Vagina (tissue), 2 donors: Measurements from ENCODE around the gene AFF3.

Source experiments
- POLR2A ChIP-seq, 2 donors: fragments of 450-650 bp; IDR thresholded peaks; one replicate each; pipeline ENCODE4 v1.6.1; 2017; ENCODE audit warnings: antibody characterized with exemption in 2 of 2, mild to moderate bottlenecking in 2 of 2, moderate library complexity in 2 of 2
- POLR2AphosphoS5 ChIP-seq, 2 donors: sonication (generic); formaldehyde crosslinking; IDR thresholded peaks; one replicate each; pipeline ENCODE4 v1.9.0; 2017; ENCODE audit warnings: antibody characterized with exemption in 2 of 2, mild to moderate bottlenecking in 2 of 2, low read depth in 1 of 2; ENCODE audit not compliant: insufficient read depth in 1 of 2
- TF ChIP-seq, protein P1 (sequence below), 3 experiments: fragments of 450-650 bp in 2 of 3; fragments of 200-600 bp in 1 of 3; sonication (generic) in 1 of 3; IDR thresholded peaks; one replicate each; pipeline ENCODE4 v1.5.1; 2017 to 2019; ENCODE audit warnings: antibody characterized with exemption in 3 of 3, mild to moderate bottlenecking in 2 of 3, moderate library complexity in 2 of 3

DNA sequence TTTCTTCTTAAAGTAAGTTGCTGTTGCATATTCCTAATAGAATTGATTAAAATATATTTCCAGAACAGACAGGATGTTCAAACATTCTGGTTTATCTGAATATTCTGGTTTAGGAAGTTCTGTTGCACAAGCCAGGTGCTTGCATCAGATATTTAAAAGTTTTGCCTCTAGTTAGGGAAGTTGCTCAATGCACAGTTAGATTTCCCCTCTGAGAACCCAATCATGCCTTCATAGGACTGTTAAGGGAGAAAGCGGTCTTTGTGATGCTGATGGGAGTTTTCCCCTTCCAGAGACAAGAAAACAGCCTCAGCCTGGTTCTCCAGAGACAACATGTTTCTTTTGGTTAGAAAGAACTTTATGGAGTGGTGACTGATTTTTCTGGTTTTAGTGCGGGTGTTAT lies 587.0 kb downstream of the AFF3 start:
- TF ChIP-seq POLR2A (IDR thresholded peaks at IDR 0.05): no peak
- TF ChIP-seq, protein P1, sequence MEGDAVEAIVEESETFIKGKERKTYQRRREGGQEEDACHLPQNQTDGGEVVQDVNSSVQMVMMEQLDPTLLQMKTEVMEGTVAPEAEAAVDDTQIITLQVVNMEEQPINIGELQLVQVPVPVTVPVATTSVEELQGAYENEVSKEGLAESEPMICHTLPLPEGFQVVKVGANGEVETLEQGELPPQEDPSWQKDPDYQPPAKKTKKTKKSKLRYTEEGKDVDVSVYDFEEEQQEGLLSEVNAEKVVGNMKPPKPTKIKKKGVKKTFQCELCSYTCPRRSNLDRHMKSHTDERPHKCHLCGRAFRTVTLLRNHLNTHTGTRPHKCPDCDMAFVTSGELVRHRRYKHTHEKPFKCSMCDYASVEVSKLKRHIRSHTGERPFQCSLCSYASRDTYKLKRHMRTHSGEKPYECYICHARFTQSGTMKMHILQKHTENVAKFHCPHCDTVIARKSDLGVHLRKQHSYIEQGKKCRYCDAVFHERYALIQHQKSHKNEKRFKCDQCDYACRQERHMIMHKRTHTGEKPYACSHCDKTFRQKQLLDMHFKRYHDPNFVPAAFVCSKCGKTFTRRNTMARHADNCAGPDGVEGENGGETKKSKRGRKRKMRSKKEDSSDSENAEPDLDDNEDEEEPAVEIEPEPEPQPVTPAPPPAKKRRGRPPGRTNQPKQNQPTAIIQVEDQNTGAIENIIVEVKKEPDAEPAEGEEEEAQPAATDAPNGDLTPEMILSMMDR (IDR thresholded peaks at IDR 0.05): no peak
- no peak for TF ChIP-seq POLR2AphosphoS5 (IDR thresholded peaks at IDR 0.05; ENCODE audit: insufficient read depth in 1 of 2, low read depth in 1 of 2)
